BLaER1 treated with 17β-estradiol and CSF1 and Interleukin-3, amounts not matched to agents 10 nM and 100 nM (cell line): ENCODE results near the gene CLSTN1.
A peak's percentile ranks its signal among the peaks of the same experiment; 100 is the strongest.

ENCODE experiments used
- H3K27ac ChIP-seq, 11 experiments: shearing (Covaris generic); formaldehyde crosslinking; 2 replicates each; pipeline ENCODE4 v1.8.1; 2022
- H3K27me3 ChIP-seq, 11 experiments: shearing (Covaris generic); formaldehyde crosslinking; 2 replicates each; pipeline ENCODE4 v1.8.1; 2022
- H3K36me3 ChIP-seq, 11 experiments: shearing (Covaris generic); formaldehyde crosslinking; 2 replicates each; pipeline ENCODE4 v1.8.1; 2022
- H3K4me1 ChIP-seq, 10 experiments: shearing (Covaris generic); formaldehyde crosslinking; 2 replicates each; pipeline ENCODE4 v1.8.1; 2022
- H3K4me2 ChIP-seq, 11 experiments: shearing (Covaris generic); formaldehyde crosslinking; 2 replicates each; pipeline ENCODE4 v1.8.1; 2022
- H3K4me3 ChIP-seq, 10 experiments: shearing (Covaris generic); formaldehyde crosslinking; 2 replicates each; pipeline ENCODE4 v1.8.1; 2022
- H3K9ac ChIP-seq, 11 experiments: shearing (Covaris generic); formaldehyde crosslinking; 2 replicates each; pipeline ENCODE4 v1.8.1; 2022
- H3K9me3 ChIP-seq, 11 experiments: shearing (Covaris generic); formaldehyde crosslinking; replicated peaks in 1 of 11; 2 replicates each; pipeline ENCODE4 v1.8.1; 2022
- H4K20me1 ChIP-seq, 11 experiments: shearing (Covaris generic); formaldehyde crosslinking; 2 replicates each; pipeline ENCODE4 v1.8.1; 2022
- Cebpa-rat ChIP-seq, 11 experiments: shearing (Covaris generic); IDR thresholded peaks; 2 replicates each; pipeline ENCODE4 v1.8.1; 2022

CLSTN1 gene

DNA sequence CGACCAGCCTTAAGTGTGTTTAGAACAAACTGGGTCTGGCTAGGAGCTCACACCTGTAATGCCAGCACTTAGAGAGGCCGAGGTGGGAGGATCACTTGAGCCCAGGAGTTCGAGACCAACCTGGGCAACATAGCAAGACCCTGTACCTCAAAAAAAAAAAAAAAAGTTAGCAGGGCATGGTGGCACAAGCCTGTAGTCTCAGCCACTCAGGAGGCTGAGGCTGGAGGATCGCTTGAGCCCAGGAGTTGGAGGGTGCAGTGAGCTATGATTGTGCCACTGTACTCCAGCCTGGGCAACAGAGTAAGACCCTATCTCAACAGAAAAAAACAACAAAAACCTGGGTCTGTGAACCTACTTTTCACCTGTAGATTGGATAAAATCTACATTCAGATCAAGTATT is 117.6 kb downstream of the CLSTN1 start:
- H3K27ac ChIP-seq, result peak overlapping the region in 4 of 11 experiments; percentile 48 to 76 (median 74); a peak in 6 of 22 replicates

DNA sequence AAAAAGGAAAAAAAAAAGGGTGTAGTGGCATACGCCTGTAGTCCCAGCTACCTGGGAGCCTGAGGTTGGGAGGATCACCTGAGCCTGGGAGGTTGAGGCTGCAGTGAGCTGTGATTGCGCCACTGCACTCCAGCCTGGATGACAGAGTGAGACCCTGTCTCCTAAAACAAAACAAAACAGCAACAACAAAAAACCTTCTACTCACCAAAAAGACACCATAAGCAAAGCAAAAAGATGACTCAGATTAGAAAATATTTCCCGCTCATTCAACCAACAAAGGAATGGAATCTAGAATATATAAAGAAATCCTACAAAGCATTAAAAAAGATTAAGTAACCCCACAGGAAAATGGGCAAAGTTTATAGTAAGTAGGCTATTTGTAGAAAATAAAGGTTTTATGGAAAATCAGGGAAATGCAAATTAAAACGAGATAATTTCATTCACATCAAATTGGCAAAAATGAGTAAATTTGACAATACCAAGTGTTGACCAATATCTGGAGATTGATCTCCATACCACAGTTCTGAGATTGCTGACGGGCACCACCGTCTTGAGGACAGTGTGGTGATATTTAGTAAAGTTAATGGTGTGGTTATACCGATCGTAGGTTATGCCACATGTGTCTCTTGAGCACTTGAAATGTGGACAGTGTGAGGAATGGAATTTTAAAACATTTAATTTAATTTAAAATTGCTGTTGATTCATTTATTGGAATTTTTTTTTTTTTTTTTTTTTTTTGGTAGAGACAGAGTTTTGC is 118.2 kb downstream of the CLSTN1 start:
- peak overlapping the region in 9 of 11 experiments; percentile 66 to 79 (median 73); a peak in 17 of 22 replicates for H3K27ac ChIP-seq
- peak overlapping the region in 5 of 11 experiments; percentile 13 to 48 (median 29); a peak in 6 of 22 replicates for H3K9ac ChIP-seq
- H3K4me1 ChIP-seq, result peaks cover 37 to 78% (median 55%) of the 10 kb centered on the region in 10 experiments
- TF ChIP-seq Cebpa-rat (IDR thresholded peaks at IDR 0.05), result no peak
- H4K20me1 ChIP-seq, result peaks cover 32 to 100% (median 91%) of the 10 kb centered on the region in 11 experiments; a peak in 21 of 22 replicates
- peaks cover 5 to 28% (median 20%) of the 10 kb centered on the region in 11 experiments; a peak in 21 of 22 replicates for H3K9me3 ChIP-seq
- peak overlapping the region; percentile 61 to 78 (median 70); a peak in 20 of 22 replicates for H3K4me2 ChIP-seq
- H3K4me3 ChIP-seq, result no peak overlapping the region; a peak in 1 of 20 replicates
- H3K27me3 ChIP-seq, result no peaks in the 10 kb centered on the region
- H3K36me3 ChIP-seq, result peaks cover 58 to 100% (median 89%) of the 10 kb centered on the region in 11 experiments

More for the DNA sequence above, 117.6 kb downstream of the CLSTN1 start:
- peaks cover 42 to 80% (median 55%) of the 10 kb centered on the region in 10 experiments for H3K4me1 ChIP-seq
- no peak for TF ChIP-seq Cebpa-rat (IDR thresholded peaks at IDR 0.05)
- H3K27me3 ChIP-seq, result no peaks in the 10 kb centered on the region
- peak overlapping the region in 5 of 11 experiments; percentile 29 to 70 (median 67); a peak in 9 of 22 replicates for H3K4me2 ChIP-seq
- no peak overlapping the region for H3K4me3 ChIP-seq
- H3K9me3 ChIP-seq, result peaks cover 5 to 28% (median 20%) of the 10 kb centered on the region in 11 experiments; a peak in 21 of 22 replicates
- peak overlapping the region in 1 of 11 experiments; percentile 21; a peak in 1 of 22 replicates for H3K9ac ChIP-seq
- H3K36me3 ChIP-seq, result peaks cover 58 to 100% (median 89%) of the 10 kb centered on the region in 11 experiments
- peaks cover 29 to 100% (median 89%) of the 10 kb centered on the region in 11 experiments; a peak in 21 of 22 replicates for H4K20me1 ChIP-seq

GRCh38 chr1:9703681-9704080 is 120.1 kb downstream of the CLSTN1 start:
- peaks cover 5 to 28% (median 20%) of the 10 kb centered on the region in 11 experiments; a peak in 21 of 22 replicates for H3K9me3 ChIP-seq

DNA sequence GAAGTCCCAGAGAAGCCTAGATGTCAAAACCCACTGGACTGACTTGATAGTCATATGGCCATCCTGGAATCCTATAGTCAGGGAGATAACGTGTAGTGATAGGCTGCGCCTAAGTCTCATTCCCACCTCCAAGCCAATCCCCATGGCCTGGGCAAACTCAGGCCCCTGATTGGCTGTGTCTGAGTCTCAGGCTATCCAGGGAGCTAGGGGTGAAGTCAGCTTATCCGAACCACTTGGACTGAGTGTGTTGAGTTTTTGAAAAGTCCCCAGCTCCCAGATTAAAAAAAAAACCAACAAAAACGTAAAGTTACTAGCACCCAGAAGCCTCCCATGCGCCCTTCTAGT is 120.6 kb downstream of the CLSTN1 start:
- Histone ChIP-seq H3K36me3 (peaks cover 71 to 100% (median 89%) of the 10 kb centered on the region in 11 experiments), H3K4me2 (peak overlapping the region; percentile 31 to 78 (median 69); a peak in 18 of 22 replicates), H4K20me1 (peaks cover 44 to 100% (median 91%) of the 10 kb centered on the region in 11 experiments), H3K27me3 (no peaks in the 10 kb centered on the region), H3K4me3 (peak overlapping the region in 2 of 10 experiments; percentile 4 to 24; a peak in 2 of 20 replicates), H3K27ac (peak overlapping the region in 8 of 11 experiments; percentile 24 to 79 (median 70); a peak in 13 of 22 replicates), H3K9me3 (peaks cover 5 to 28% (median 20%) of the 10 kb centered on the region in 11 experiments; a peak in 21 of 22 replicates), H3K9ac (no peak overlapping the region; a peak in 1 of 22 replicates), H3K4me1 (peaks cover 37 to 76% (median 55%) of the 10 kb centered on the region in 10 experiments)
- TF ChIP-seq Cebpa-rat (IDR thresholded peaks at IDR 0.05), result no peak

More at GRCh38 chr1:9703681-9704080, 120.1 kb downstream of the CLSTN1 start:
- Histone ChIP-seq H3K27ac (peak overlapping the region in 9 of 11 experiments; percentile 66 to 79 (median 73); a peak in 18 of 22 replicates), H3K4me3 (peak overlapping the region in 3 of 10 experiments; percentile 14 to 36 (median 34); a peak in 3 of 20 replicates), H3K9ac (peak overlapping the region in 3 of 11 experiments; percentile 42 to 48 (median 44); a peak in 5 of 22 replicates), H3K36me3 (peaks cover 68 to 100% (median 89%) of the 10 kb centered on the region in 11 experiments), H3K4me2 (peak overlapping the region; percentile 61 to 78 (median 70)), H4K20me1 (peaks cover 42 to 100% (median 91%) of the 10 kb centered on the region in 11 experiments), H3K27me3 (no peaks in the 10 kb centered on the region), H3K4me1 (peaks cover 37 to 78% (median 55%) of the 10 kb centered on the region in 10 experiments)
- TF ChIP-seq Cebpa-rat (IDR thresholded peaks at IDR 0.05), result no peak

DNA sequence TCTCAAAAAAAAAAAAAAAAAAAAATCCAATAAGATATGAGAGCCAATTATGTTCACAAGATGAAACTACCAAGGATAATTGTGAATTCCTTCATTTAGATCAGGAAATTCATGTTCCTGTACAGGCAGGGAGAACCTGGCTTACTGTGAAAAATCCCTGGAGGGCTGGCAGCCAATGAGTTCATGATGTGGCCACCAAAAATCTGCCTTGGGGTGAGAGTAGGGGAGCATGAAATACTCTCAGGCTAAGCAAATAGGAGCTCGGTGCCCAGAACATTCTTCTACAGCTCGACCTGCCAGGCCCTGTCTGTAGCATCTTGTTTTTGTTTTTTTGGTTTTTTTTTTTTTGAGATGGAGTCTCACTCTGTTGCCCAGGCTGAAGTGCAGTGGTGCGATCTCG is 122.1 kb downstream of the CLSTN1 start:
- Histone ChIP-seq H3K9me3 (peaks cover 5 to 28% (median 20%) of the 10 kb centered on the region in 11 experiments; a peak in 21 of 22 replicates), H4K20me1 (peaks cover 53 to 100% (median 94%) of the 10 kb centered on the region in 11 experiments), H3K4me2 (peak overlapping the region in 3 of 11 experiments; percentile 30 to 69 (median 31); a peak in 2 of 22 replicates), H3K27ac (no peak overlapping the region), H3K36me3 (peaks cover 70 to 100% (median 89%) of the 10 kb centered on the region in 11 experiments), H3K4me3 (no peak overlapping the region), H3K4me1 (peaks cover 37 to 69% (median 50%) of the 10 kb centered on the region in 10 experiments), H3K27me3 (no peaks in the 10 kb centered on the region), H3K9ac (no peak overlapping the region)
- no peak for TF ChIP-seq Cebpa-rat (IDR thresholded peaks at IDR 0.05)

GRCh38 chr1:9700340-9700739 is 123.4 kb downstream of the CLSTN1 start:
- Histone ChIP-seq H3K4me3 (no peak overlapping the region), H3K4me1 (peaks cover 30 to 59% (median 42%) of the 10 kb centered on the region in 10 experiments), H4K20me1 (peaks cover 62 to 100% (median 96%) of the 10 kb centered on the region in 11 experiments), H3K27ac (no peak overlapping the region), H3K27me3 (no peaks in the 10 kb centered on the region), H3K9me3 (peaks cover 5 to 28% (median 20%) of the 10 kb centered on the region in 11 experiments; a peak in 21 of 22 replicates), H3K4me2 (no peak overlapping the region), H3K36me3 (peaks cover 78 to 100% (median 96%) of the 10 kb centered on the region in 11 experiments), H3K9ac (0 out of 22 replicates have a peak overlapping the region, but pooled peaks of 1 of the 11 experiments have one; percentile 4)
- no peak for TF ChIP-seq Cebpa-rat (IDR thresholded peaks at IDR 0.05)

DNA sequence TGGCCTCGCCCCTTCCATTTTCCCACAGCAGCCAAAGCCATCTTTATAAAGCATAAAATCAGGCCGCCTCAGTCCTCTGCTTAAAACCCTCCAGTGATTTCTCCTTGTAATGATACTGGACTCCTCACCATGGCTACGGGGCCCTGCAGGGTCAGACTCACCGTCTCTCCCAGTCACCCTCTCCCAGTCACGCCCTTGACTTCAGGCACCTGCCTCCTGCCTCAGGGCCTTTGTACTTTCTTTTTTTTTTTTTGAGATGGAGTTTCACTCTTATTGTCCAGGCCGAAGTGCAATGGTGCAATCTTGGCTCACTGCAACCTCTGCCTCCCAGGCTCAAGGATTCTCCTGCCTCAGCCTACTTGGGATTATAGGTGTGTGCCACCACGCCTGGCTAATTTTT is 124.4 kb downstream of the CLSTN1 start:
- Histone ChIP-seq H3K36me3 (peaks cover 81 to 100% (median 100%) of the 10 kb centered on the region in 11 experiments), H4K20me1 (peaks cover 68 to 100% (median 96%) of the 10 kb centered on the region in 11 experiments), H3K9ac (no peak overlapping the region), H3K4me1 (peaks cover 20 to 57% (median 34%) of the 10 kb centered on the region in 10 experiments), H3K4me3 (no peak overlapping the region), H3K27ac (no peak overlapping the region; a peak in 1 of 22 replicates), H3K27me3 (no peaks in the 10 kb centered on the region), H3K9me3 (peaks cover 5 to 25% (median 18%) of the 10 kb centered on the region in 11 experiments; a peak in 21 of 22 replicates), H3K4me2 (no peak overlapping the region)
- no peak for TF ChIP-seq Cebpa-rat (IDR thresholded peaks at IDR 0.05)

DNA sequence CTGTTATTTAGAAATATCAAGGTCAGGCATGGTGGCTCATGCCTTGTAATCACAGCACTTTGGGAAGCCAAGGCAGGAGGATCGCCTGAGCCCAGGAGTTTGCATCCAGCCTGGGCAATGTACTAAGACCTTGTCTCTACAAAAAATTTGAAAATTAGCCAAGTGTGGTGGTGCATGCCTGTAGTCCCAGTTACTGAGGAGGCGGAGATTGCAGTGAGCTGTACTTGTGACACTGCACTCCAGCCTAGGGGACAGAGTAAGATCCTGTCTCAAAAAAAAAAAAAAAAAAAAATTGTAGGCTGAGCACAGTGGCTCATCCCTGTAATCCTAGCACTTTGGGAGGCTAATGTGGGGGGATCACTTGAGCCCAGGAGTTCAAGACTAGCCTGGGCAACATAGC is 127.0 kb downstream of the CLSTN1 start:
- Histone ChIP-seq H3K27me3 (no peaks in the 10 kb centered on the region), H3K4me1 (peaks cover 20 to 56% (median 32%) of the 10 kb centered on the region in 10 experiments), H3K9ac (no peak overlapping the region), H4K20me1 (peaks cover 93 to 100% (median 100%) of the 10 kb centered on the region in 11 experiments), H3K36me3 (peaks cover 90 to 100% (median 100%) of the 10 kb centered on the region in 11 experiments), H3K4me3 (no peak overlapping the region), H3K27ac (no peak overlapping the region), H3K9me3 (no peaks in the 10 kb centered on the region; a peak in 1 of 22 replicates), H3K4me2 (no peak overlapping the region)
- TF ChIP-seq Cebpa-rat (IDR thresholded peaks at IDR 0.05), result no peak
